Hematopoietic multipotent progenitor cell treated with erythropoietin and hydrocortisone succinate and interleukin-3 and kit ligand, for 17 days (in vitro differentiated cells): ENCODE data around the gene CLDN19.
"Not testable (repeated sequence)": the region's sequence is repeated elsewhere in the genome, so short reads cannot be mapped to it uniquely, and the experiment has no call there.

Source experiments
- DNase-seq: peaks from one replicate; pipeline ENCODE4 v3.0.0-alpha.2; 2015; ENCODE audit warnings: low spot score

CLDN19 gene

DNA sequence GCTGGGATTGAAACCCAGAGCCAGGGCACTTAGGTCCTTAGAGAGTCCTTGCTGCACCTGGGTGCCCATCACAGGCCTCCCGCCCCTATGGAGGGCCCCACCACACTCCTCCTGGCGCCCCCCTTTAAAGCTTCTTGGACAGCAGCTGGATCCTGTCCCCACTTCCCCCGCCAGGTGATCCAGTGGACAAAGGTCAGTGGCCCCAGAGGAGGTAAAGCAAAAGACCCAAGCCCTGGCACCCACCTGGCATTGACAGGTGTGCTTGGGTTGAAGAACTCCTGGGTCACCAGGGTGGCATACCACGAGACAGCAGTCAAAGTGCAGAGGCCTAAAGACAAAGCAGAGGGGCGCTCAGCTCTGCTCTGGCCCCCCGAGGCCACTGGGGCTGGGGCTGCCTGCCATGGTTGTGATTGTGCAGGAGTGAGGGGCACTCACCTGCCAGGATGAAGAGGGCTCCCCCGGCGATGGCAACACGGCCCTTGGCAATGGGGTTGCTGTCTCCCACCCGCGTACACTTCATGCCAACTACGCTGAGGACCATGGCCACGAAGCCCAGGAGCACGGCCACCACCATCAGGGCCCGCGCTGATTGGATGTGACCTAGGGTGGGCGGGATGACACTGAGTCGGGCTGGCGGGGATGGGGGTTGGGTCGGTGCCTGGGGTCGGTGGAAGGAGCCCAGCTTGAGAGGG, 1.9 kb downstream of the CLDN19 start:
- no peak for DNase-seq

DNA sequence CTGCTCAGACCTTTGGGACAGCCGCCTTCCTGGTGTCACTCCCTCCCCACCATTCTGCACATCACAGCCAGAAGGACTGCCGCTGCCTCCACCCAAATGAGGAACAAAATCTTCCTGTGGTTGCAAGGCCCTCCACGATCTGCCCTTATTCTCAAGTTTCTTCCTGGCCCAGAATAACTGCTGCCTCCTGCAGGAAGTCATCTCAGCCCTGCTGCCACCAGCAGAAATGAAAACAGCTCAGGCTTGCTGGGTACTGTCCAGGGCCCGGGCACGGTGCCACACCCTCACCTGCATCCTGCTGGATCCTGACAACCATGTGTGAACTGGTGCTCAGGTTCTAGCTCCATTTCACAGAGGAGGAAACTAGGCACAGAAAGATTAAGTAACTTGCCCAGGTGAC, 2.8 kb downstream of the CLDN19 start:
- no peak for DNase-seq

DNA sequence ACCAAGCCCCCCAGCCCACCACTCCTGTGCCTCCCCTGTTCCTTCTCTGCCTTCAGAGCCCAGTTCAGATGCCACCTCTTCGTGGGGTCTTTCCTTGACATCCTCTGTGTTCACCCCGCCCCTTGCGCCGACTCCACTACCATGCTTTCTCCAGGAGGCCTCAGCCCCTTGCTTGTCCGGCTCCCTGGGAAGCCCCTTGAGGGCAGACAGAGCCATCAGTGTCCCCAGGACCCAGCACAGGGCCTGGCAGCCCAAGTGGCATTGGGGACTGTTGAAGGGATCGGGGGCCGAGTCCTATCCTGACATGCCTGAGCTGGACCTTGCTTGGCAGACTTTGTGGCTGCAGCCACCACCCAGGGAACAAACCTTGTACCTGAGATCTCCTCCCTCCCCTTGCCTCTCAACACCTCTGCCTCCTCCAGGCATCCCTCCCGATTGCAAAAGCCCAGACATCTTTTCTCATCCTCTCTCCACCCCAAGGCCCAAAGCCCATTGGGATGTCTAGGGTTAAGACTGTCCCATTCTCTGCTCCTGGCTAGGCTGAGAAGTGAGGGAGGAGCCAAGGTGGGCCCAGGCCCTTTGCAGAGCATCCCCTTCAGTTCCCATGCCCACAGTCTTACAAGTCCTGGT, 3.4 kb downstream of the CLDN19 start:
- DNase-seq = no peak

DNA sequence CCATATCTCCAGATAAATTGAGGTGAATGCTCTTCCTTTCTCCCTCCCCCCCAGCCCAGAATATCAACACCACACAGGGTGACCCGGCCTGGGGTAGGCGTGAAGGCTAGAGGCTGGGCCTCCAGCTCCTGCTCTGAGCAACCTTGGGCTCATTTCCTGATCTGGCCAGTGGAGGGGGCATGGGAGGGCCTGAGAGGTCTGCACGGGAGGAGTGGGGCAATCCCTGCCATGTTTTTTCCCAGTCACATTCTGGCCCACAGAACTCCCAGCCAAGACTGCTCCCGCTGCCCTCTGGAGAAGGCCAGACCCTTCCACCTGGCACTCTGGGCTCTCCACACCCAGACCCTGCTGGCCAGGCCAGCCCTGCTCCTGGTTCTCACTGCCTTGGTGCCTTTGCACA, 3.9 kb downstream of the CLDN19 start:
- peak; percentile 26 for DNase-seq

DNA sequence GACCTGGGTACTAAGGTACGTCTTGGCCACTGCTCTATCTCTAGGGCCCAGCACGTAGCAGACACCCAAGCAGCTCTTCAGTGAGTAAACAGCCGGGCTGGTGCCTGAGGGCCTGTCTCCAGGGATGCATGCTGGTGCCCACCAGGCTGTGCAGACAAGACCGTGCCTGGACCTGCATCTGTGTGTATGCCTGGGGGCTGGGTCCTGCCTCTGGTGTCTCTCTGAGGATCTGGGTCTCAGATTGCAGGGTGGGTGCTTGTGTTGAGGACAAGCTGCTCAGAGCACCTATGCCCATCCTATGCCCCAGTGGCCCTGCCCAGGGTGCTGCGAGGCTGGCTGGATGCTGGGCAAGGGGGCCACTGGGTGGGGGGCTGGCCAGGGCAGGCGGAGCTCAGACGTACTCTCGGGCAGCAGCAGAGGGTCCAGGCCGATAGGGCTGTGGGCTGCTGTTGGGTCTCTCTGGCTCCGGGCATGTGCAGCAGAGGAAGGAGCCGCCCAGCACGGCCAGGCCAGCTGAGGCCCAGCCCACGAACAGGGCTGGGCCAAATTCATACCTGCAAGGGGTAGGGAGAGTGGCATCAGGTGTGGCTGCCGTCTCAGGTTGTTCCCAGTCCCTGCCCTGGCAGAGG, 4.4 kb downstream of the CLDN19 start:
- DNase-seq = no peak

DNA sequence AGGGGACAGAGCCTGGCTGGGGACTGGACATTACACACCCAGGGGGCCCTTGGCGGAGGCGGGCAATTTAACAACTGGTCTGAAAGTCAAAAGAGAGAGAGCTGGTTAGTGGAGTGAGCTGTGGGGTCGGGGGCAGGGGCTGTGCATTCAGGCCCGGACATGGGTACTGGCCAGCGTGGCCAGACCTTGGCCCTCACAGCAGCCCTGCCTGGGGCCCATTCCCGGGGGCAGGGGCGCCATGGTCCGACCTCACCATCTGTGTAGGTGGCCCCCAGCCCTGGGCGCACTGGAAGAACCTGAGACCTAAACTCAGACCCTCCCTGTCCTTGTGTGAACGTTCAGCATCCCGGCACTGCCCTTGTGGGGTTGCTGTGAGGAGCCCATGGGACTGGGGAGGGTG, 5.0 kb downstream of the CLDN19 start:
- DNase-seq = no peak

DNA sequence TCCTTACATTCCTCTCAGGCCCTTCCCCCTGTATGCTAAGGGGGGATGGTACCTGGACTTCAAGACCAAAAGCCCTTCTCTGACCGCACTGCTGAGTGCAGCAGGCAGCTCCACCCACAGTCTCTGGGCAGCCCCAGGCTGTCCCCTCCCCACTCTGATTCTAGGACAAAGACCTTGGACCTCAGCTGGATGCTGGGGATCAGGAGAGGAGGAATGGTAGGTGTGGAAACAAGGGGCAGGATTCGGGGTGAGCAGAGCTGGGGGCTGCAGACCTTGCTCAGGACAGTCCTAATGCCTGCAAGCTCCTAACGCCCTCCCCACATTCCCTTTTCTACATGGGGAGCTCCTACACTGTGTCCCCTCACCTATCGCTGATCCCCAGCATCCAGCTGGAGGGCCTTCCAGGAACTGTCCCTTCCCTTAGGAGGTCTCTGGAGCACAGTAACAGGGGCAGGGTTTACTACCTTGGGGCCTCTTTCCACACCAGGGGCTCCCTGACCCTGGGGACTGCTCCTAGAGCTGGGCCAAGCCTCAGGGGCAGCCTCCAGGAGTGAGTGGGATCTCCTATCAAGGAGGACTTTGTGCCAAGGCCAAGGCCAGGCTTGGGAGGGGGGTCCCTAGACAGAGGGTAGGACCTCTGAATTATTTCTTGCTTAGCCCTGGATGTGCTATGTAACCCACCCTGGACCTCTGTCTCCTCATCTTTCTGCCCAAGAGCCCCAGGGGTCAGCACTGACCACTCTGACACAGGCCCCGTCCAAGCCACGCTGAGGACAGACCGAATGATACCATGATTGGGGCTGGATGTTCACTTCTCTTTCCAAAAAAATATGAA, 5.6 kb downstream of the CLDN19 start:
- no peak for DNase-seq

DNA sequence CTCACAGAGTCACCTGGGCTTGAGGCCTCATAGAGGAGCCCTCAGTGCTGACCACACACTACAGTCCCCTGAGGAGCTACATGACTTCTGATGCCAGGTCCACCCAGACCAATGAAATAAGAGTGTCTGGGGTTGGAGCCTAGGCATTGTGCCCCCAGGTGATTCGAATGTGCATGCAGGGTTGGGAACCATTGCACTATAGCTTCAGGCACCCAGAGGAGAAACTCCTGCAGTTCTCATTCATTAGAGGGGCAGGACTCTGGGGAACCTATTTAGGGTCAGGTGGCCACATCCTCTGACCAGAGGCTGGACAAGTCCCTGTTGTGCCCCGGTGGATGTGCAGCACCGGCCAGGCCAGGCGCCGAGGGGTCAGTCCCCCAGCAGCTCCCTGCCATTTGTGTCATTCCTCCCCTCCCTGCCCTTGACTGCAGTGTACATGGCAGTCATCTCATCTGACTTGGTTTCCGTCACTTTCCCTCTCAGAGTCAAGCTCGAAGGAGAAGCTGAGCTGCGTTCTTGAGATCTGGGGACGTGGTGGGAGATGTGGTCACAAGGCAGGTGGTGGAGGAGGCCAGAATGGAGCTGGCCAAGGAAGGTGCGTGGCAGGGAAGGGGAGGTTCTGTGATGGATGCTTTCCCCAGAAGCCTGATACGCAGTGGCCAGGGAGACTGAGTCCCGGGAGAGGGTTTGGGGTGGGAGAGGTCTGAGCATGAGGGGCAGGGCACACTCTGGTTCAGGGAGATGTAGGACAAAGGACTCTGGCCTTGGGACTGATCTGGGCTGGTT, 6.4 kb downstream of the CLDN19 start:
- no peak for DNase-seq

DNA sequence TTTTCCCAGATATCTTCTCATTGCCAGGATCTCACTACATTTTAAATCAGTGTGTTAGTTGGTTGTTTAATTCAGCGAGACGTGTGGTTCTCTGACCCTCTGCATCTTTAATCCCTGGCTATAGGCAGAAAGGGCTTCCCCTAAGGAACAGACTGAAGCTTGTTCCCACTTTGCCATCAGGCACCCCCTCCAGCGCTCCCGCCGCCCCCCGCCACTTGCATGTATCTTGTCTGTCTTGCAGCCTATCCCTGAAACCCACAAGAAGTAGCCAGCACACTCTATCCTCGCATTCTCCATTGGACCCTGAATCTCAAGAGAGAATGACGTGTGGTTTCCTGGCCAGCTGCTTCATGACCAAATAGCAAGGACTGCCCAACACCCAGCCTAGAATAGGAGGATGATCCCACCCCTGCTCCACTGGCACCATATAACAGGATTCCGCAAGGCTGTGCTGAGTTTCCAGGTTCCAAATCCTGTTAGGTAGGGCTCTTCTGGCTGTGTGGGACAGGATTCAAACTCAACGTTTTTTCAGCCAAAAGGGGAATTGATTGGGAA, 7.8 kb downstream of the CLDN19 start:
- no peak for DNase-seq

DNA sequence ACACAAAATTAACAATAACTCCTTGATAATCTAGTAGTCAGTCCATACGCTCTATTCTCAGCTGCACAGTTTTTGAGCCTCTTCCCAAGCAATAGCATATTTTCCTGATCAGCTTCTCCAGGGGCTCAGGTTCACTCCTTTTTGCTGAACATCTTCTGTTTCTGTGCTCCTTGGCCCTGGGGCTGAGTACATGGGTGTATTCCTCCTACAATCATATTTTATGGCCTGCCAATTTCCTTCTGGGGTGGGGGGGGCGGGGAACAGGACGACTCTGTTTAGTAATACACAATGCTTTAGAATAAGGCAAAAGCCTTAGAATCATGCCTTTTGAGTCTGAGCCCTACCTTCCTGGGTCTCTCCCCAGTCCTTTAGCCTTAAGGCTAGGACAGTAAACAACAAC, 8.5 kb downstream of the CLDN19 start:
- no peak for DNase-seq

DNA sequence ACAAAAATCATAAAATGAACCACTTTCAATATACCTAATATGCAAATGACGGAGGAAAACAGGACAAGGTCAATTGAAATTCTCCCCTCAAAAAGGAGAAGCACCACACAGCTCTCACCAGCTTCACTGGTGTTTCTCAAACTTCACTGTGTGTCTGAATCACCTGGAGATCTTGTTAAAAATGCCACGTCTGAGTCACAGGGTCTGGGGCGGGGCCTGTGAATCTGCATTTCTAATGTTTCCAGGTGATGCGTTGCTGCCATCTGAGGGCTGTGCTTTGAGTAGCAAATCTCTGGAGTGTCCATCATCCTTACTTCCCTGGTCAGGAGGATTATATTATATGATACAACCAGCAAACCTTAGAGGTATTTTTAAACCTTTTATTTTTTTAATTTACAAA, 9.0 kb downstream of the CLDN19 start:
- peak; percentile 77 for DNase-seq

DNA sequence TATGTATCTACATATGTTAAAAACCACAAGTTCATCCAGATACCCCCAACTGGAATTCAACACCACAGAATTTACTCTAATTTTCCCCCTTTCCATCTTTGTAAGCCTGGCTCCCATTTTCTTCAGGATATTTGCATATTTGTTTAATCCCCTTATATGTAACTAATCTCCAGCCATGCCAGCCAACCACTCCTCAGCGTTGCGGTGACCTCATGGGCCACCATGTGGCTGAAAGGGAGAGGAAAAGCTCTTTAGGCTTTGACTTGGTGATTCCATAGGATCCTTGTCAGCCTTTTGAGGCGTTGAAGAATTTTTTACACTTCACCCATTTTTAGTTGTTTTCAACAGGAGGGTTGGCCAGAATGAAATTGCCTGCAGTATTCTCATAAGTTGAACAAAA, 10.0 kb downstream of the CLDN19 start:
- DNase-seq = peak; percentile 14

DNA sequence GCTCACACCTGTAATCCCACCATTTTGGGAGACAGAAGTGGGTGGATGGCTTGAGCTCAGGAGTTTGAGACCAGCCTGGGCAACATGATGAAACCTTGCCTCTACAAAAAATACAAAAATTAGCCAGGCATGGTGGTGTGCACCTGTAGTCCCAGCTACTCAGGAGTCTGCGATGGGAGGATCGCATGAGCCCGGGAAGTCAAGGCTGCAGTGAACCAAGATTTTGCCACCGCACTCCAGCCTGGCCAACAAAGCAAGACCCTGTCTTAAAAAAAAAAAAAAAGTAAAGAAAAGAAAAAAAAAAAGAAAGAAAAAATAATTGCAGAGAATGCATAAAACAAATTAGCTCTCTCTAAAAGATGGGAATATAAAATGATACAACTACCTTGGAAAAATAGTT, 14.2 kb downstream of the CLDN19 start:
- DNase-seq = not testable (repeated sequence)

DNA sequence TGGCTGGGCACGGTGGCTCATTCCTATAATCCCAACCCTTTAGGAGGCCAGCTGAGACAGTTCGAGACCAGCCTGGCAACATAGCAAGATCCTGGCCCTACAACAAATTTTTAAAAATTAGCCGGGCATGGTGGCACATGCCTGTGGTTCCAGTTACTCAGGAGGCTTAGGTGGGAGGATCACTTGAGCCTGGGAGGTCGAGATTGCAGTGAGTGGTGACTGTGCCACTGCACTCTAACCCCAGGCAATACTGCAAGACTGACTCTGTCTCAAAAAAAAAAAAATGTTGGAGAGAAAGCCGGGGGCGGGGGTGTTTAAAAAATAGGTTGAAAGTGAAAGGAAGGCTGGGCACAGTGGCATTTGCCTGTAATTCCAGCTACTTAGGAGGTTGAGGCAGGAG, 16.5 kb downstream of the CLDN19 start:
- no peak for DNase-seq

DNA sequence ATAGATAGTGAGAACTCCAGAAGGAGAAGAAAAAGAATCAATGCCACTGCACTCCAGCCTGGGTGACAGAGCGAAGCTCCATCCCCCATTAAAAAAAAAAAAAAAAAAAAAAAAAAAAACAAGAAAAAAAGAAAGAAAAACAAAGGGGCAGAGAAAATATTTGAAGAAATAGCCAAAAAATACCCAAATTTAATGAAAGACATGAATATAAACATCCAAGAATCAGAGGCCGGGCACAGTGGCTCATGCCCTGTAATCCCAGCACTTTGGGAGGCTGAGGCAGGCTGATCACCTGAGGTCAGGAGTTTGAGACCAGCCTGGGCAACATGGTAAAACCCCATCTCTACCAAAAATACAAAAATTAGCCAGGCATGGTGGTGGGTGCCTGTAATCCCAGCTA, 17.6 kb downstream of the CLDN19 start:
- not testable (repeated sequence) for DNase-seq

DNA sequence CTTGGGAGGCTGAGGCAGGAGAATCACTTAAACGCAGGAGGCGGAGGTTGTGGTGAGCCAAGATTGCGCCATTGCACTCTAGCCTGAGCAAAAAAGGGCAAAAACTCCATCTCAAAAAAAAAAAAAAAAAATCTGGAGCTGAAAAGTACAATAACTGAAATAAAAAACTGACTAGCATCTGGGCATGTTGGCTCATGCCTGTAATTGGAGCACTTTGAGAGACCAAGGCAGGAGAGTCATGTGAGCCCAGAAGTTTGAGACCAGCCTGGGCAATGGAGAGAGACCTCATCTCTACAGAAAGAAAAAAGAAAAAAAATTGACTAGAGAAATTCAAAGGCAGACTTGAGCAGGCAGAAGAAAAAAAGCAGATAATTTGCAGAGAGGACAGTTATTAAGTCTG, 18.1 kb downstream of the CLDN19 start:
- DNase-seq = no peak

DNA sequence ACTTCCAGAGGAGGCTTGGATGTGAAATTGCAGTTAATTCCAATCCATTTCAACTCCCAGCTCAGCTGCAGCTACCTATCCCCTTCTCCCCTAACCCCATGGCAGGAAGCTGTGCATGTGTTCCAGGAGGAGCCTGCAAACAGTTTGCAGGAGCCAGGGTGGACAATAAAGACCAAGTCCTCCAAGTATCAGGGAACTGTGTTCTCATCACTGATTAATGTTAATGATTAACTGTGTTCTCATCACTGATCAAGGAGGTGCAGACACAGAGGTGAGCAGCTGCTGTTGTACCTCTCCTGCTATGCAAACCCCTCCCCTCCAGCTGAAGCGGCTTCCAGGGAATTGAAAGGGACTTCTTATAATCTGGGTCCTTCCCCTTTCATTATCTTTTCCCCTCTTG, 19.2 kb downstream of the CLDN19 start:
- DNase-seq = no peak

DNA sequence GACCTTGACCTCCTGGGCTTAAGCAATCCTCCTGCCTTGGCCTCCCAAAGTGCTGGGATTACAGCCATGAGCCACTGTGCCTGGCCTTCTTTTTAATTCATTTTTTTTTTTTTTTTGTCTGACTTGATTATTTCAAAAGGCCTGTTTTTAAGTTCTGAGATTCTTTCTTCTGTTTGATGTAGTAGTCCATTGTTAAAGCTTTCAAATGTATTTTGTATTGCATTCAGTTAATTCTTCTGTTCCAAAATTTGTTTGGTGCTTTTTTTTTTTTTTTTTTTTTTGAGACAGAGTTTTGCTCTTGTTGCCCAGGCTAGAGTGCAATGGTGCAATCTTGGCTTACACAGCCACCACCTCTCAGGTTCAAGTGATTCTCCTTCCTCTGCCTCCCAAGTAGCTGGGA, 25.6 kb downstream of the CLDN19 start:
- not testable (repeated sequence) for DNase-seq

DNA sequence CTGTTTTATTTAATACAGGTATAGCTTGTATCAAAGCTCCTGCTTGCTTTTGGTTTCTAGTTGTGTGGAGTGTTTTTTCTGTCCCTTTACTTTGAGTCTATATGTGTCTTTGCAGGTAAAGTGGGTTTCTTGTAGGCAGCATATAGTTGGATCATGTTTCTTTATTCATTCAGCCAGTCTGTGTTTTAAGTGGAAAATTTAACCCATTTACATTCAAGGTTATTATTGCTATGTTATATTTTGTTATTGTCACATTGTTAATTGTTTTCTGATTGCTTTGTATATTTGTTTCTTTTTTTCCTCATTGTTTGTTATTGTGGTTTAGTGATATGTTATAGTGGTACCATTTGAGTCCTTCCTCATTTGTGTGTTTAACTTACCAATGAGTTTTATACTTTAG, 26.7 kb downstream of the CLDN19 start:
- DNase-seq = no peak

DNA sequence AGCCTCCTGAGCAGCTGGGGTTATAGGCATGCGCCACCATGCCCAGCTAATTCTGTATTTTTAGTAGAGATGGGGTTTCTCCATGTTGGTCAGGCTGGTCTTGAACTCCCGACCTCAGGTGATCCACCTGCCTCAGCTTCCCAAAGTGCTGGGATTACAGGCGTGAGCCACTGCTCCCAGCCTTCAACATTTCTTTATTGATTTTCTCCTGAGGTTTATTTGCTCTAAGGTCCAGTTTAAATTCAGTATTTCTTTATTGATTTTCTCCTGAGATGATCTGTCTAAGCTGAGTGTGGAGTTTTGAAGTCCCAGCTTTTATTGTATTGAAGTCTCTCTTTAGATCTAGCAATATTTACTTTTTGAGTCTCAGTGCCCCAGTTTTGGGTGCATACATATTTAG, 27.2 kb downstream of the CLDN19 start:
- DNase-seq = not testable (repeated sequence)

DNA sequence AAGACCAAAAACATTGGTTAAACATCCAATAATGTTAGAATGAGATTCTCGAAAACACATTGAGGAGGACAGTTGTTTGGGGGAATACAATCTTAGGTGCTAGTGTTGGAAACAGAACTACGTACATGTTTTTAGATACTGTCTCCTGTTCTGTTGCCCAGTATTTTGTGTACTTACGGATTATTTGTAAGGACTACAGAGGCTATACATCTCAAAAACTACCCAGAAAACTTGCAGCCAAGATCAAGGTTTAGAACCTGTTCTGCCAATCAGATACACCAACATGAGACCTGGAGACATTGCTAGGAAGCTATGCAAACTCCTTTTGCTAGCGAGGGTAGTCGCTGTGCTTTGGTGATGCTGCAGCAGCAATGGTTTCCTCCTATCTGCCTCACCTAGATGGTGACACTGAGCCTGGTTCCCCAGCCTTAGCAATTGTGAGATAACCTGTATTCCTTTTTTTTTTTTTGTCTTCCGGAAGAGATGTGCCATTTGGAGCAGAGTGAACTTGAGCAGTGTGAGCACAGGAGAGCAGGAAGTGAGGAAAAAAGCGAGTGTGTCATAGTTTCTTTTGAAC, 36.1 kb downstream of the CLDN19 start:
- DNase-seq = no peak
